ENCODE data around the gene ABCC6. TPM values are rescaled to one million over a fixed set of nuclear protein-coding genes. Genes with fewer than 3 reads are reported as not detected.
"Not testable (repeated sequence)": the region's sequence is repeated elsewhere in the genome, so short reads cannot be mapped to it uniquely, and the experiment has no call there.

Gene ABCC6
- not detected in 2 replicates for total RNA-seq

DNA sequence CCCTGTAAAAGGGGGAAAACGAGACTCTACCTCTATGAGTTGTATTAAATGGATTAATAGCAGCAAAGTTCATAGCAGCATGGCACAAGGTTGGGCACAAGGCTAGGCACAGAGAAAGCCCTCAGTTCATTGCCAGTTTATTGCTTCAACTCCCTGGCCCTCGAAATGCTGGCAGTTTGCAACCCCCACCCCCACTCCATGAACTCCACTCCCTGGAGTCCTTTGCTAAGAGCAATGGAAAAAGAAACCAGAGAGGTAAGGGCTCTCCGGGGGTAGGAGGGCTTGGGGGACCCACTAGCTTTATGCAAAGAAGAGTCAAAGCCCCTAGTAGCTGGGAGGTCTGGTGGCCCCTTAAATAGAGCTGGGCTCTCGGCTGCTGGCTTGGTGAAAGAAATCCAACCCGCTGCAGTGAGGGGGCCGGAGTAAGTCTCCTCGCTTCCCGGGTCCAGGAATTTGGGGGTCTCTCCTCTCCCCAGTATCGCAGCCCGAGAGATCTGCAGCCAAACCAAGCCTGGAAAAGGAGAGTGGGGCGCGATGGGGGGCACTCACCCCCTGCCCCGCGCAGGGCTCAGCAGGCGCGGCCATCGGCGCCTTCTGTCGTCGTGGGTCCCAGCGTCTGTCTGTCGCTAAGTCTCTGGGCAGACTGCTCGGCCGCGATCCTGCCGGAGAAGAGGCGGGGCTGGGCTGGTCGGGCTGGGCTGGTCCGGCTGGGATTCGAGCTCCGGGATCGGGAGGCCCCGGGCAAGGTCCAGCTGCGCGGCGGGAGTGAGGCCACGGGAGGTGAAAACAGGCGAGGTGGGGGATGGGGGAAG is at the start of gene ABCC6:
ABCC6 (minus strand) TSS at position 645 of the 812 bp plus-strand sequence; CDS start at position 585, 60 bp downstream.
- intact Hi-C loops (cut with micrococcal nuclease), result not testable (repeated sequence)

DNA sequence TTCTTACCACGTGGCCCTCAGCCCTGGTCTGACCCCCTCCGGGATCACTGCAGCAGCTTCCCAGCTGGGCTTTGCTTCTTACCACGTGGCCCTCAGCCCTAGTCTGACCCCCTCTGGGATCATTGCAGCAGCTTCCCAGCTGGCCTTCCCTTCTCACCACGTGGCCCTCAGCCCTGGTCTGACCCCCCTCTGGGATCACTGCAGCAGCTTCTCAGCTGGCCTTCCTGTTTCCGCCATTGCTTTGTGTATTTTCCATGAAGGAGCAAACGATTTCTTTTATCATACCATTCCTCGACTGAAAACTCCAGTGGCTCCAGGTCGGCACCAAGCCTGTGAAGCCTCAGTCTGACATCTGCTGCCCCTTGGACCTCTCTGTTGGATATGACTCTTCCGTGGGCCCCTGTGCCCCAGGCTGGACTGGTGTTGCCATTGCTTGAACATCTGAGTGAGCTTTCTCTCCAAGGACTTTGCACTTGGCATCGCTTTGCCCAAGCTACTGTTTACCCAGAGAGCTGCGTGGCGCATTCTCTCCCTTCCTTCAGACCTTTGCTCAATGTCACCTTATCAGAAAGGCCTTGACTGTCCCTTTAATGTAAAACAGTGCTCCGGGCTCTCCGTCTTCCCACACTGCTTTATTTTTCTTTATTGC is 49.4 kb upstream of the ABCC6 start:
- intact Hi-C loops (cut with micrococcal nuclease), result not testable (repeated sequence)

DNA sequence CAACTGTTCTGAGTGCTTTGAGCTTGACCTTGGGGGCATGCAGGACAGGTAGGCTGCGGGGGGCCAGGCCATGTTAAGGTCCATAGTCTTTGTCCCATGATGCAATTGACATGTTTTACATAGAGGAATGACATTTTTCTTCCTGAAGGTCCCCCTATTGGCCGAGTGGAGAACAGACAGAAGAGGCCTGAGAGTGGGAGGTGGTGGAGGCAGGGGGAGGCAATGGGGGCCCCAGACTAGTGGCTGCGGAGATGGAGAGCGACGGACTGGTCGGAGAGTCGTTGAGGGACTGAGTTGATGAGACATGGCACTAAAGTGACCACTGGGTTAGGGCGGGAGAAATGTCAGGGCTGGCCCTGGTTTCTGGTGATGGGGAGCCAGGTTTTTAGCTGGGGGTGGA is 48.4 kb upstream of the ABCC6 start:
- intact Hi-C loops (cut with micrococcal nuclease), result not testable (repeated sequence)

DNA sequence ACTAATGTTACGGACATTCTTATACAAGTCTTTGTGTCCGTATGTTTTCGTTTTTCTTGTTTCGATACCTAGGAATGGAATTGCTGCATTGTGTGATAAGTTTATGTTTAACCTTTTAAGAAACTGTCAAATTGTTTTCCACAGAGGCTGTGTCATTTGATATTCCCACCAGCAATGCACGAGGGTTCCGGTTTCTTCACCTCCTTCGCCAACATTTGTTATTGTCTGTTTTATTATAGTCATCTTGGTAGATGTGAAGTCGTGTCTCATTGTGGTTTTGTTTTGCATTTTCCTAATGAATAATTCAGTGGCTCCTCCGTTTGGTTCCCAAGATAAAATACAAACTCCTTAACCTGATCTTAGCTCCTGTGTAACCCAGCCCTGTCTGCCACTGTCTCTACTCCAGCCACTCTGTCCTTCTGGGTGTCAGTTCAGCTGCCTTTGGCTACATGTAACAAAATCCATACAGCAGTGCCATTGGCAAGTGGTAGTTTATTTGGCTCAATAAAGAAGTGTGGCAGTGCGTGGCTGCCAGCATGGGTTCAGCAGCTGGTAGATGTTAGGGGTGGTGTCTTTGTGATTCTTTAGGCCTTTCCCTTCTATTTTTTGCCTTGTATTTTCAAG is 45.0 kb upstream of the ABCC6 start:
- intact Hi-C loops (cut with micrococcal nuclease), result not testable (repeated sequence)

DNA sequence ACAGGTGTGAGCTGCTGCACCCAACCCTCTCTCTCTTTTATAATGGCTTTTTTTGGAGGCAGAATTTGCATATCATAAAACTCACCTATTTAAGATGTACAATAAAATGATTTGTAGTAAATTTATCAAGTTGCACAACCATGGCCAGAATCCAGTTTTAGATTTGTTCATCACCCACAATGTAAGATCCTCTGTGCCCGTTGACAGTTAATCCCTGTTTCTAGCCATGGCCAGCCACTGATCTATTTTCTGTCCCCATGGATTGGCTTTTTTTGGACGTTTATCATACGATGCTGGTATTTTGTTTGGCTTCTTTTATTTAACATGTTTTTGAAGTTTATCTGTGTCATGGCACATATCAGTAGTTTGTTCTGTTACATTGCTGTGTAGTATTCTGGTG is 44.4 kb upstream of the ABCC6 start:
- intact Hi-C loops (cut with micrococcal nuclease), result not testable (repeated sequence)

DNA sequence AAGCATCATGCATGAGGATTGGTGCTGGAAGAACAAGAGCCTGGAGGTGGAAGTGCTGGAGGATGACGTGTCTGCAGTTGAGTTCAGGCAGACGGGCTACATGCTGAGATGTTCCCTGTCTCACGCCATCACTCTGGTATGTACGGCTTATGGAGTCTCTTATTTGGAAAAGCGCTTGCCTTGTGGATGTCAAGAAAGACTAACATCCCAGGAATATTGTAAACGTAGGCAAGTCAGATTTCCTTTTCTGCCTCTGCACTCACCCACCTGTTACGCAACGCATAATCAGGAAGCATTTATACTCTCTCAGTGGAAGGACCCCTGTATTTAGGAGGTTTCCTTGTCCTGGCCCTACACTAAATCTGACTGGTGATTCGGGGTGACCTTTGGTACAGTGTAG is 41.8 kb upstream of the ABCC6 start:
- intact Hi-C loops (cut with micrococcal nuclease), result not testable (repeated sequence)

DNA sequence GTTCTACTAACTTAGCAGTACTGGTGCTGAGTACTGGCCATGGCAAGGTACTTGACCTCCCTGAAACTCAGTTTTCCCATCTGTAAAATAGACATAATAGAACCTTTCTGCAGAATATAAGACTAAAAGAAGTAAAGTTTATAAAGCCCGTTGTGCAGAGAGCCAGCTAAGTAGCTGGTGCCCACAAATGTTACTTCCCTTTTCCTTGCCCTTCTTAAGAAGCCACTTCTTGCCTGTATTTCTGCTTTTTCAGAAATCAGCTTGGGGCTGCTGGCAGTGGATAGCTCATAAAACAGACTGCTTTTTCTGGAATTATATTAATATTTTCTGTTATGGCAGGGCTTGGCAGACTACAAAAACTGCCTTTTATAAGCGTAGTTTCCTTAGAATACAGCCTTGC is 40.7 kb upstream of the ABCC6 start:
- intact Hi-C loops (cut with micrococcal nuclease), result not testable (repeated sequence)

DNA sequence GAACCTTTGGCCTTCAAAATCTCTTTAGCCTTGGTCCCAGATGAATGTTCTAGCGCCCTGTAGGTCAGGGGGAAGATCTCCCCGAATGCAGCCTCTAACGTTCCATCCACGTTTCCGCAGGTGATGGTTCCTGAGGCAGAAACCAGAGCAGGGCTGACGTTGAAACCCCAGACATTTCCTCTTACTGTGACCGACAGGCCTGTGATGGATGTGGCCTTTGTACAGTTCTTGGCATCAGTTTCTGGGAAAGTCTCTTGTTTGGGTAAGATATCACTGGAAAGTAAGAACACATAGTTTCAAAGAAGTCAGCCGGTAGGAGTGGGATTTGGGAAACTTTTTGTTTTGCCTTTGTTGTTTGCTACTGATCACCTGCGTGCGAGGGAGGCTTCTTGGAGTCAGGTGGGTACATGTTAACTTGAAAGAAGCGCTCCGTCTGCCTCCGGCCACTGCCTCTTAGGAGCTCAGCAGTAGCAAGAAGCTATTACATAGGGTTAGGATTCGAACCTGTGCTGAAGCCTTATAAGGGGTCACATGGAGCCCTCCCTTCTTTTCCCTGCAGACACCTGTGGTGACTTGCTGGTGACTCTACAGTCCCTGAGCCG is 39.8 kb upstream of the ABCC6 start:
- intact Hi-C loops (cut with micrococcal nuclease), result not testable (repeated sequence)

DNA sequence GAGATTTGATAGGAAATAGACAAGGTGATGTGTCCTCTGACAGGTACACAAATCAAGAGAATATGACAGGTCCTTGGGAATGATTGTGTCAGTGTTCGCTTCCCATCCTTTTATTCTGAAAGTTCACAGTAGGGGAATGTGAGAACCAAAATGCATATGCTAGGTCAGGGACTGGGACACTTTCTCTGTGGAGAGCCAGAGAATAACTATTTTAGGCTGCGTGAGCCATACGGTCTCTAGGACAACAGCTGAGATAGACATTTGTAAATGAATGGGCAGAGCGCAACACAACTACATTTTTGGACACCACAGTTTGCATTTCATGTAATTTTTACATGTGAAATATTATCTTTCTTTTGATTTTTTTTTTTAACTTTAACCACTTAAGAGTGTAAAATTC is 36.7 kb upstream of the ABCC6 start:
- intact Hi-C loops (cut with micrococcal nuclease), result not testable (repeated sequence)

DNA sequence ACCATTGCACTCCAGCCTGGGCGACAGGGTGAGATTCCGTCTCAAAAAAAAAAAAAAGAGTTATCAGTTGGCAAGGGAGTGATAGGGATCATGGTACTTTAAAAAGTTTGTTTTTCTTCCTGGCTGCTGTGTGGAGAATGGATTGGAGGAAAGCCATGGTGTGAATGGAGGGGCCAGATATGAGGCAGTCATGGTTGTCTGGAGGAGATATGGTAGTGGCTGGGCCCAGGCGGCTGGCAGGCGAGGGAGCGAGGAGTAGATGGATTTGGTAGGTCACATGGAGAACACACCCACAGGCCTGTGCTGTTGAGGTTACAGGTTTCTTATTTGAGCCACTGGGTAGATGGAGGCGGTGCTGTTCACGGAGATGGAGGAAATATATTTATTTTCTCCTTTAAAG is 35.5 kb upstream of the ABCC6 start:
- intact Hi-C loops (cut with micrococcal nuclease), result not testable (repeated sequence)

DNA sequence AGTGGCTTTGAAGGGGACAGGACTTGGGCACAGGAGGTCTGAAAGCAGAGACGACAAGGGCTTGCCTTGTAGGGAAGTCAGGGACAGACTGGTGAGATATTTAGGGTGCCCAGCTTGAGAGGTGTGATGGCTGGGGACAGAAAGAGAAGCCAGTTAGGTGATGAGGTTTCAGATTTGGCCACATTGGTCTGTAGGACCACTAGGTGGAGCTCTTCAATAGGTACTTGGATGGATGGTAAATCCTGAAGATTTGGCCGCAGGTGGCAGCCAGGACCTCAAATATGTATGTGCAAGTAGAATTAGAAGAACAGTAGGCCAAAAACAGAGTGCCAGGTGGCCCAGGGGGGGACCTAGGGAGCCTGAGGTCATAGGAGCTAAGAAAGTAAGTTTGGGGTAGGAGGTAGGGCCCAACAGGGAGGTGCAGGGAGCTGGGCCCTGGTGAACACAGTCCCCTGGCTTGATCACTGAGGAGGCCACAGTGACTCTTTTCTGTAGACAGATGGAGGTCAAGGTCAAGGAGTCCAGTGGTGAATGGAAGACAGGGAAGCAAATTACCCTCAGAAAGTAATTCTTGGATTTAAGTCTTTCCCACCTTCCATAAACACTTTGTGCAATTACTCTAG is 34.1 kb upstream of the ABCC6 start:
- intact Hi-C loops (cut with micrococcal nuclease), result not testable (repeated sequence)

DNA sequence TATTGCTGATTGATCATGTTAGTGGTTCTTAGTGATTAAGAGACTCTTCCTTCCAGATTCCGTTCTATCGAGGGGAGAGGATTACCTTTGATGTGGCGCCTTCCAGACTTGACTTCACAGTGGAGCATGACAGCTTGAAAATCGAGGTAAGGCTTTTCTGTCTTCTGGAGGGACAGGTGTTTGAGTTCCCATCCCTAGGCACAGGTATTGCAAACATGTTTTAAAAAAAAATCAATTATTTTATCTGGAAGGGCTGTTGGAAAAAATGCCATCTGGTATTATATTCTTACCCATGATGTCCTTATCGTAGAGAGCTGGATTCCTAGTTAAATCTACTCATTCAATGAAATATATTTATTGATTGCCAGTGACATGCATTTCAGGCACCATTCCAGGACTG is 29.1 kb upstream of the ABCC6 start:
- intact Hi-C loops (cut with micrococcal nuclease), result not testable (repeated sequence)

DNA sequence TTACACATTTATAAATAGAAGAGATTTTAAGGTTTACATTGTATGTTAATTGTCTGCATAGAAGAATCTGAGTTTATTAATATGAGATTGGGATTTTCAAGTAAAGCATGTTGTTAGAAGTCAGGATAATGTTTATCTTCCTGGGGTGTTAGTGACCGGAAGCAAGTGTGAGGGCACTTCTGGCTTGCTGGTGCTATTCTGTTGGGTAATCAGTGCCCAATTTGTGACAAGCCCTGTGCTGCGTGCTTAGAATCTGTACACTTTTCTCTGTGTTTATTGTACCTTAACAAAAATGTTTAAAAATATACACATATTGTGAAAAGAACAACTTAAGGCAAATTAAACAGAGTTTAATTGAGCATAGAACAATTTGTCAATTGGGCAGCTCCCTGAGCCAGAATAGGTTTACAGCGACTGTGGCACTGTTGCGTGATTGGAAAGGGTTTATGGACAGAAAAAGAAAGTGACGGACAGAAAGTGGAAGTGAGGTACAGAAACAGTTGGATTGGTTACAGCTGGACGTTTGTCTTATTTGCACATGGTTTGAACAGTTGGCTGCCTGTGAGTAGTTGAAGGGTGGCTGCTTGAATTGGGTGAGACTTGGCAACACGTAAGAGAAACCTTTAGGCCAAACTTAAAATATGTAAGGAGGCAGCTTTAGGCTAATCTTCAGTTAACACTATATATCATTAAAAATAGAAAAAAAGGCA is 26.5 kb upstream of the ABCC6 start:
- intact Hi-C loops (cut with micrococcal nuclease), result not testable (repeated sequence)

DNA sequence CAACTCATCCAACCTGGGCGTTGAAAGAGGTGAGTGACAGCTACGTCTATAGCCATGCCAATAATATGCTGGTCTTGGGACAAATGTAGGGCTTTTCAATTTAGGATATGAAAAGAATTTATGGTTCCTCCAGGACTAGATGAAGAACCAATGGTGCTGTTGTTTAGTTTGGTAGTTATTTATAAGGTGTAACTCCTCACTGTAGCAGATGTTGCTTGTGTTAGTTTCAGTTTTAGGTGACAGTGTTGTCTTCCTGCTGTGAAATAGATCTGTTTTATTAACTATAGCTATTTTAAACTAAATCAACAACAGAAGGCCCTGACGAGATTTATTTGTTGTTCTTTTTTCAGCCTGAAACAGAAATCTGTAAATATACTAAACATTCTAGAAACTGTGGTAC is 24.1 kb upstream of the ABCC6 start:
- intact Hi-C loops (cut with micrococcal nuclease), result not testable (repeated sequence)

DNA sequence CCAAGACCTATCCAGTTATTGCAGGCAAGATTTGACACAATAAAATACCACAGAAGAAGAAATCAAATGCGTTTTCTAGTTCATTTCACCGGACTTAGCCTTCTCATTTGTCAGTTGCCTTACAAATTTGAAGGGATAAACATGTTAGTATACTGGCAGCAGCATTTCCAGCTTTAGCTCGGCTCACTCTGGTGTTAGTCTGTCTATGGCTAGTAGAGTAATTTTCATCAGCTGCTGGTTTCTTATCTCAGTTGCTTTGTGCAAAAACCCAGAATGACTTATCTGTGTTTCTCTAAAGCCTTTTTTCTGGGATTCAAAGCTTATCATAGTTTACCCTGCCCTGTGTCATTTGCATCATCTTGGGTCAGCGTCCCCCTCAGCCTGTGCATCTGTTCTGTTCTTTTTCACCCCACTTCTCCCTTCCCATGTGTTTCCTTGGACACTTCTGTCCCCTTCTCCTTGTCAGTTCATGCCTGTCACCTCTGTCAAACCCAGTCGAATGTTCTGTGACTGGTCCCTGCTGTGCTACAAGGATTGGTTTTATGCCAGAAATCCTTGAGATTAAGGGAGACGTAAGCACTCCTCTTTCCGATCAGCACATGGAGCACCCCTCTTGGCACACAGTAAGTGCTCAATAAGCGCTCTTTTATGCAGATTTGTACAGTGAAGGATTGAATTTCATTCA is 23.4 kb upstream of the ABCC6 start:
- intact Hi-C loops (cut with micrococcal nuclease), result not testable (repeated sequence)

DNA sequence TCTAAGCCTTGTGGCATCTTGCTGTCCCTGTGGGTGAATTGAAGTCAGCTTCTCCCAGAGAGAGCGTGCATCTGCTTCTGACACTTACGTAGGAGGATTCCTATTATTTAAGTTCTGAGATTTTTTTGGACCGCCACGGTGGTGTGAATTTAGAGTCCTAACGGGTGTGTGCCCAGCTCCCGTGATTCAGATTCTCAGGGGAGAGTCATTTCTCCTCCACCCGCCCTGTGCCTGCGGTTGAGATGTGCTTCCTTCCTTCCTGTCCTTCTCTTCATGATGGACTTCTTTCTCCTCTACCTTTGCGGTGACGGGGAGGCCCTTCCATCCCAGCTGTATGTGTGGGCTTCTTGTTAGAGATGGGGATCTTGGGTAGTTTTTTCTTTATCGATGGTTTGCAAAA is 20.6 kb upstream of the ABCC6 start:
- intact Hi-C loops (cut with micrococcal nuclease), result not testable (repeated sequence)

DNA sequence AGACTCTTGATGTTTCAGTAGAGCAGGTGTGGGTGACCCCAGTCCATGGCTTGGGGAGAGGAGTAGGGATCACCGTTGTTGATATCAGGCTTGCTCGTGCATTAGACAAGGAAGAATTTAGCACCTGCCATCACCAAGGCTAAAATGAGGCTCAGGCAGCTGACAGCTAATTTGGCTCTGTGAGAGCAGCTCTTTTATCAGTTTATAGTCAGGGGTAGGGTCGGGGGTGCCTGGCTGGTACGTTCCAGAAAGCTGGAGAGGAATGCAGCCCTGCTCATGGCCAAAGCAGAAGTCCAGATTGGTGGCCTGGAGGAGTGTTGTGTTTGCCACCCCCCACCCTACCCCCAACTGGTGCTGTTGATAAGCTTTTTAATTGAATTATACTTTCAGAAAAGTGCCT is 17.4 kb upstream of the ABCC6 start:
- intact Hi-C loops (cut with micrococcal nuclease), result not testable (repeated sequence)

DNA sequence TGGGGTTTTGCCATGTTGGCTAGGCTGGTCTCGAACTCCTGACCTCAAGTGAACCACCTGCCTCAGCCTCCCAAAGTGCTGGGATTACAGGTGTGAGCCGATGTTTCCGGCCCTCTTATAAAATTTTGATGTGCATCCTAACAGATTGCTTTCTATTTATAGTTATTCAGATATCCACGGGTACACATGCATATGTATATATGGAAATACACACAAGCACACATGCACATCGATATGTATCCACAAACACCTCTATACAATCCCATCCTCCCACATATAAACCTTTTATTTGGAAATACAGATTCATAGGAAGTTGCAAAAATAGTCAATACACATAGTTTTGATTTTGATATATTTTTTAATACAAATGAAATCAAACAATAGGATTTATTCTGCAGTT is 14.4 kb upstream of the ABCC6 start:
- intact Hi-C loops (cut with micrococcal nuclease), result not testable (repeated sequence)

DNA sequence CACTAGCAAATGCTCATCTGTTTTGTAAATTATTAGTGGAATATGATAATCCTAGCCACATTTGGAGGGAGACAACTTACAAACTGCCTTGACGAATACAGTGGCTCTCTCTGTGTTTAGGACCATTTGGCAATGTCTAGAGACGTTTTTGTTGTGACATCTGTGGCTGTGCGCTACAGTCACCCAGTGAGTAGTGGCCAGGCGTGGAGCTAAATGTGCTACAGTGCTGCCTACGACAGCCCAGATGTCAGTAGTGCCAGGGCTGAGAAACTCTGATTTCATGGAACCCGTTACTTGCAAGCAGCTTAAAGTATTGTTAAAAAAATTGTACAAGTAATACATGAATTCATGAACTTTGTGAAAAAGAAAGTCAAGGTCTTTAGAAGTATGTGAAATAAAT is 13.8 kb upstream of the ABCC6 start:
- intact Hi-C loops (cut with micrococcal nuclease), result not testable (repeated sequence)

DNA sequence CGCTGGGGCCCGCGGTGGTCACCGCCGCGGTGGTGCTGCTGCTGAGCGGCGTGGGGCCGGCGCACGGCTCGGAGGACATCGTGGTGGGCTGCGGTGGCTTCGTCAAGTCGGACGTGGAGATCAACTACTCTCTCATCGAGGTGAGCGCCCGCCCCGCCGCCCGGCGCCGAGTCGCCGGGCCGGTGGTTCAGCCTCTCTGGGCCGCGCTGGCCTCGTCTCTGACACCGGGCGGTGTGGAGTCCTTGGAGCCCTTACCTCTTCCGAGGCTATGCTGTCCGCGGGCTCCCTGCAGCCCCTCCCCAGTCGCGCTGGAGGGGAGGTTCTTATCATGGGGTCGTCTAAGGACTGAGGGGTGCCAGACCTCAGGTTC is 9.4 kb upstream of the ABCC6 start:
- intact Hi-C loops (cut with micrococcal nuclease), result not testable (repeated sequence)

All from T-helper 2 cell treated with Interferon-gamma antibody and Interleukin-4, amounts not matched to agents 100 ng/mL and 5 ng/mL, for 36 hours (primary cell).